Measurements from ENCODE around the gene OR52D1. TPM values are rescaled to one million over a fixed set of nuclear protein-coding genes. Genes with fewer than 3 reads are reported as not detected.

OR52D1 gene
- total and polyA plus RNA-seq, 2 of the 4 experiments (the other 2 are of a cell fraction), result not detected

GRCh38 chr11:5486003-5486402, 2.5 kb upstream of the OR52D1 start:
- ChIA-PET POLR2A (ENCODE audit: unreplicated experiment) (no interaction called here), CTCF (no interaction called here)
- Histone ChIP-seq H3K4me2 (ENCODE audit: low read depth, low read length) (no peak overlapping the region), H4K20me1 (ENCODE audit: insufficient read depth, low read length) (no peaks in the 10 kb centered on the region), H2AFZ (replicated peaks; ENCODE audit: low read length, poor library complexity) (no peak overlapping the region), H3K4me3 (ENCODE audit: insufficient read depth, low read depth, low read length) (no peak overlapping the region), H4K5ac (ENCODE audit: low read depth, low read length) (no peak overlapping the region), H3K18ac (ENCODE audit: low read depth, low read length) (no peak overlapping the region), H3K9ac (ENCODE audit: low read depth, low read length) (no peak overlapping the region), H2BK5ac (ENCODE audit: low read depth, low read length, poor library complexity, severe bottlenecking) (no peak overlapping the region), H3K27me3 (ENCODE audit: control insufficient read depth, insufficient read depth, low read length) (no peaks in the 10 kb centered on the region), H2BK20ac (ENCODE audit: low read depth, low read length) (no peak overlapping the region), H3K4ac (ENCODE audit: low read depth, low read length) (no peak overlapping the region), H3K36me3 (ENCODE audit: control insufficient read depth, insufficient read depth, low read length) (no peaks in the 10 kb centered on the region), H3K4me1 (ENCODE audit: control insufficient read depth, insufficient read depth, low read length) (no peaks in the 10 kb centered on the region), H2AK5ac (ENCODE audit: low read depth, low read length) (no peak overlapping the region), H3K23ac (ENCODE audit: low read depth, low read length) (no peak overlapping the region), H3K14ac (replicated peaks; ENCODE audit: low read depth, low read length) (no peak overlapping the region), H2BK120ac (ENCODE audit: low read depth, low read length) (no peak overlapping the region), H4K91ac (ENCODE audit: insufficient read depth, low read depth, low read length) (no peak overlapping the region), H3K27ac (ENCODE audit: insufficient read depth, low read length) (no peak overlapping the region), H3K79me1 (ENCODE audit: low read depth in 1 of 2, low read length in 2 of 2) (no peaks in the 10 kb centered on the region), H2AK9ac (replicated peaks; ENCODE audit: low read depth, low read length, poor library complexity) (no peak overlapping the region), H2BK15ac (ENCODE audit: low read depth, low read length) (no peak overlapping the region), H3K9me1 (ENCODE audit: insufficient read depth, low read length) (no peaks in the 10 kb centered on the region), H3K9me3 (ENCODE audit: control insufficient read depth, insufficient read depth, low read length) (no peaks in the 10 kb centered on the region), H4K8ac (ENCODE audit: low read depth in 2 of 2, low read length in 2 of 2) (no peak overlapping the region), H3K56ac (ENCODE audit: extremely low read depth, insufficient read depth, low read length) (no peak overlapping the region)
- TF ChIP-seq CTCF (conservative IDR thresholded peaks at IDR 0.05; ENCODE audit: low read depth, low read length), result no peak
- TF ChIP-seq MAFK (IDR thresholded peaks at IDR 0.05; ENCODE audit: low read depth, low read length), result no peak
- TF ChIP-seq POLR2A (IDR thresholded peaks at IDR 0.05; ENCODE audit: low read depth, low read length), result no peak
- no peak for TF ChIP-seq FOS (IDR thresholded peaks at IDR 0.05; ENCODE audit: low read depth, low read length)
- TF ChIP-seq RFX5 (IDR thresholded peaks at IDR 0.05; ENCODE audit: low read depth, low read length), result no peak
- no peak for TF ChIP-seq NFE2L2 (IDR thresholded peaks at IDR 0.05; ENCODE audit: low read depth, low read length)
- TF ChIP-seq CHD1 (IDR thresholded peaks at IDR 0.05; ENCODE audit: low read depth, low read length), result no peak
- TF ChIP-seq MXI1 (IDR thresholded peaks at IDR 0.05; ENCODE audit: borderline replicate concordance, low read depth, low read length), result no peak
- no peak for TF ChIP-seq RCOR1 (IDR thresholded peaks at IDR 0.05; ENCODE audit: insufficient replicate concordance, low read length)
- TF ChIP-seq SMC3 (IDR thresholded peaks at IDR 0.05; ENCODE audit: low read depth, low read length), result no peak
- no peak for TF ChIP-seq USF2 (IDR thresholded peaks at IDR 0.05; ENCODE audit: low read depth, low read length)
- no CpG with 5 or more reads among the region's 3 CpGs for WGBS, 2 experiments (ENCODE audit: extremely low coverage in 2 of 2, insufficient read length in 1 of 2)
- intact Hi-C loops (cut with micrococcal nuclease), result no loop called here
- in situ Hi-C loops (cut with MboI; ENCODE audit: low sequenced_read_pairs), result no loop called here
- ATAC-seq (ENCODE audit: low read depth) (no peak), DNase-seq (no peak)
- dilution Hi-C loops (cut with HindIII; ENCODE audit: low sequenced_read_pairs, unreplicated experiment), result no loop called here
- no TSS peak for BruUV-seq (replicated peaks)

Data from IMR-90 (cell line).